GM10248 (cell line): ENCODE results near the gene KLHL17.
"Not testable (repeated sequence)": the region's sequence is repeated elsewhere in the genome, so short reads cannot be mapped to it uniquely, and the experiment has no call there.

Experiments
- CTCF ChIA-PET: fragments of 300-600 bp; sonication (Branson Sonifier 250); formaldehyde crosslinking; extraction: SDS; loops from one replicate; lab custom pipeline; 2021; ENCODE audit warnings: antibody characterized with exemption; lab: Yijun Ruan, JAX
- POLR2A ChIA-PET: fragments of 350-650 bp; sonication (Branson Sonifier 250); formaldehyde crosslinking; extraction: SDS; loops from one replicate; lab custom pipeline; 2020; ENCODE audit warnings: antibody characterized with exemption; lab: Yijun Ruan, JAX
- DNase-seq: peaks from one replicate; pipeline ENCODE4 v3.0.0; 2012; ENCODE audit errors: extremely low spot score
- TF ChIP-seq, protein P1 (sequence below): IDR thresholded peaks from 2 replicates; pipeline ENCODE4 v1.5.1; 2012; ENCODE audit warnings: mild to moderate bottlenecking, low read depth; ENCODE audit errors: extremely low read depth, missing control alignments, control extremely low read depth

The KLHL17 gene

DNA sequence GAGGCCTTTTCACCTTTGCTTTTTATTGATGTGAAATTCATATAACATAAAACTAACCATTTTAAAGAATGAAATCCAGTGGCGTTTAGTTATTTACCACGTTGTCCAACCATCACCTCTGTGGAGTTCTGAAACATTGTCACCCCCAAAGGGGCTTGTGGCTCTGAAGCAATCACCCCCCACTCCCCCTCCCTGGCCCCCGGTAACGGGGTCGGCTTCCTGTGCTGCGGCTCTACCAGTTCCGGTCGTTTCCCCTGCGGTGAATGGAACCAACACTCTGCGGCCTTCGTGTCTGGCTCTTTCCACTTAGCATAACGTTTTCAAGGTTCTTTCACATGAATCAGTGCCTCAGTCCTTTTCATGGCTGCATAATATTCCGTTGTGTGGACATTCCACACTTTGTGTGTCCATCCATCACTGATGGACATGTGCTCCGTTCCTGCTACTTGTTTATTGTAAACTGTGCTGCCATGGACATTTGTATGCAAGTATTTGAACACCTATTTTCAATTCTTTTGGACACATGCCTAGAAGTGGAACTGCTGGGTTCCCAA lies 51.1 kb downstream of the KLHL17 start:
- TF ChIP-seq, protein P1, sequence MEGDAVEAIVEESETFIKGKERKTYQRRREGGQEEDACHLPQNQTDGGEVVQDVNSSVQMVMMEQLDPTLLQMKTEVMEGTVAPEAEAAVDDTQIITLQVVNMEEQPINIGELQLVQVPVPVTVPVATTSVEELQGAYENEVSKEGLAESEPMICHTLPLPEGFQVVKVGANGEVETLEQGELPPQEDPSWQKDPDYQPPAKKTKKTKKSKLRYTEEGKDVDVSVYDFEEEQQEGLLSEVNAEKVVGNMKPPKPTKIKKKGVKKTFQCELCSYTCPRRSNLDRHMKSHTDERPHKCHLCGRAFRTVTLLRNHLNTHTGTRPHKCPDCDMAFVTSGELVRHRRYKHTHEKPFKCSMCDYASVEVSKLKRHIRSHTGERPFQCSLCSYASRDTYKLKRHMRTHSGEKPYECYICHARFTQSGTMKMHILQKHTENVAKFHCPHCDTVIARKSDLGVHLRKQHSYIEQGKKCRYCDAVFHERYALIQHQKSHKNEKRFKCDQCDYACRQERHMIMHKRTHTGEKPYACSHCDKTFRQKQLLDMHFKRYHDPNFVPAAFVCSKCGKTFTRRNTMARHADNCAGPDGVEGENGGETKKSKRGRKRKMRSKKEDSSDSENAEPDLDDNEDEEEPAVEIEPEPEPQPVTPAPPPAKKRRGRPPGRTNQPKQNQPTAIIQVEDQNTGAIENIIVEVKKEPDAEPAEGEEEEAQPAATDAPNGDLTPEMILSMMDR = no peak
- no peak for DNase-seq
- ChIA-PET CTCF (interaction anchor here (1.4 kb wide), 1 partner anchor 9 kb away, joined by 8 read pairs; no protein-coding TSS in a partner anchor), POLR2A (no interaction called here)

DNA sequence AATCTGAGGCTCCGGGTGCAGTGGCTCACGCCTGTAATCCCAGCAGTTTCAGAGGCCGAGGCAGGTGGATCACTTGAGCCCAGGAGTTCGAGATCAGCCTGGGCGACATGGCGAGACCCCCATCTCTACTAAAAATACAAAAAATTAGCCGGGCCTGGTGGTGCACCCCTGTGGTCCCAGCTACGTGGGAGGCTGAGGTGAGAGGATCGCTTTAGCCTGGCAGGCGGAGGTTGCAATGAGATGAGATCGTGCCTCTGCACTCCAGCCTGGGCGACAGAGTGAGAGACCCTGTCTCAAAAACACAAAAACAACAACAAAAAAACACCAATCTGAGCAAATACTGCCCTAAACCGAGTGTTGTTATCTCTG lies 52.3 kb downstream of the KLHL17 start:
- CTCF ChIA-PET = interaction anchor here (1.0 to 3.1 kb wide), 3 partner anchors 11 to 31 kb away, joined by 3 to 22 read pairs (median 7); partner anchors contain the start of gene PERM1
- POLR2A ChIA-PET, DNase-seq: not testable (repeated sequence)

DNA sequence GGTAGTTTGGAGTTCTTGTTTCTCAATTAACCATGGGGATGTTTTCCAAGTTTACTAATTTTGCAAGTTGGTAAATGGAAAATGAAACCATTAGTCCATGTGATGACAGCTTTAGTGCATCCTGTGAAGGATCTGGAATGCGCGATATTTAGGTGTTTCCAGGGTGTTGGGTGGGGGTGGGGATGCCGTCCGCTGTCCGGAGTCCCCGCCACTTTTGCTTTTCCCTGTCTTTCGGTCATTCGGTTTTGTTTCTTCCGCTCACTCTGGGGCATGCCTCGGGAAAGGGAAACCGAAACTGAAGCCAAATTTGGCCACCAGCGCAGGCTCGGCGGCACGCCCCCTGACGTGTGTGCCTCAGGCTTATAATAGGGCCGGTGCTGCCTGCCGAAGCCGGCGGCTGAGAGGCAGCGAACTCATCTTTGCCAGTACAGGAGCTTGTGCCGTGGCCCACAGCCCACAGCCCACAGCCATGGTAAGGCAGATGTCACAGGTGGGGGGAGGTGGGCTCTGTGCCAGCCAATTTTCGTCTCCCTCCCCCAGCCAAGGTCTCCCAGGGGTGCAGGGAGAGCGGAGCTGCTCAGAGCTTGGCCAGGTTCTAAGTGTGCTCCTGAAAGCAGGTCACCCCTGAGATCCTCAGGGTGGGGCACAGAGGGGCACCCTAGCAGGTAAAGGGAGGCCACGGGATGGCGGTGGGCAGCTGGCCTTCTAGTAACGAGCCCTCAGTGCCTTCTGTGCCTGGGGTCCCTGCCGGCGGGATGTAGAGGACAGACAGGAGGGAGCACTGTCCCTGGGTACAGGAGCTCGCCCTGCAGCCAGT lies 52.9 kb downstream of the KLHL17 start, which contains the start of gene ISG15:
ISG15 (plus strand) TSS at position 393 of the 817 bp plus-strand sequence; CDS start at position 470, 77 bp downstream.
- ChIA-PET POLR2A (interaction anchor here (0.5 to 1.5 kb wide), 2 partner anchors 11 to 49 kb away, joined by 3 read pairs; no protein-coding TSS in a partner anchor), CTCF (interaction anchor here (0.9 to 3.1 kb wide), 12 partner anchors 9 to 279 kb away, joined by 3 to 22 read pairs (median 4); partner anchors contain the start of gene PERM1)
- TF ChIP-seq, protein P1 = no peak
- DNase-seq = peak; percentile 83

DNA sequence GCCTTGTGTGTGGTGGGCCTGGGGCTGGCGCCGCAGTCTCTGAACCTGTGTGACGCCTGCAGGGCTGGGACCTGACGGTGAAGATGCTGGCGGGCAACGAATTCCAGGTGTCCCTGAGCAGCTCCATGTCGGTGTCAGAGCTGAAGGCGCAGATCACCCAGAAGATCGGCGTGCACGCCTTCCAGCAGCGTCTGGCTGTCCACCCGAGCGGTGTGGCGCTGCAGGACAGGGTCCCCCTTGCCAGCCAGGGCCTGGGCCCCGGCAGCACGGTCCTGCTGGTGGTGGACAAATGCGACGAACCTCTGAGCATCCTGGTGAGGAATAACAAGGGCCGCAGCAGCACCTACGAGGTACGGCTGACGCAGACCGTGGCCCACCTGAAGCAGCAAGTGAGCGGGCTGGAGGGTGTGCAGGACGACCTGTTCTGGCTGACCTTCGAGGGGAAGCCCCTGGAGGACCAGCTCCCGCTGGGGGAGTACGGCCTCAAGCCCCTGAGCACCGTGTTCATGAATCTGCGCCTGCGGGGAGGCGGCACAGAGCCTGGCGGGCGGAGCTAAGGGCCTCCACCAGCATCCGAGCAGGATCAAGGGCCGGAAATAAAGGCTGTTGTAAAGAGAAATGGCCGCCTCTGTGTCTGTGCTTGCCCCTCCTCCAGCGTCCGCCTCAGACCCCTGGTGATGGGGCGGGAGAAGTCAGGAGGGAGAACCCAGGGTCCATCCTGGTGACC lies 53.7 kb downstream of the KLHL17 start:
- no peak for DNase-seq
- POLR2A ChIA-PET = interaction anchor here (0.5 to 1.5 kb wide), 2 partner anchors 10 to 48 kb away, joined by 3 read pairs; no protein-coding TSS in a partner anchor

DNA sequence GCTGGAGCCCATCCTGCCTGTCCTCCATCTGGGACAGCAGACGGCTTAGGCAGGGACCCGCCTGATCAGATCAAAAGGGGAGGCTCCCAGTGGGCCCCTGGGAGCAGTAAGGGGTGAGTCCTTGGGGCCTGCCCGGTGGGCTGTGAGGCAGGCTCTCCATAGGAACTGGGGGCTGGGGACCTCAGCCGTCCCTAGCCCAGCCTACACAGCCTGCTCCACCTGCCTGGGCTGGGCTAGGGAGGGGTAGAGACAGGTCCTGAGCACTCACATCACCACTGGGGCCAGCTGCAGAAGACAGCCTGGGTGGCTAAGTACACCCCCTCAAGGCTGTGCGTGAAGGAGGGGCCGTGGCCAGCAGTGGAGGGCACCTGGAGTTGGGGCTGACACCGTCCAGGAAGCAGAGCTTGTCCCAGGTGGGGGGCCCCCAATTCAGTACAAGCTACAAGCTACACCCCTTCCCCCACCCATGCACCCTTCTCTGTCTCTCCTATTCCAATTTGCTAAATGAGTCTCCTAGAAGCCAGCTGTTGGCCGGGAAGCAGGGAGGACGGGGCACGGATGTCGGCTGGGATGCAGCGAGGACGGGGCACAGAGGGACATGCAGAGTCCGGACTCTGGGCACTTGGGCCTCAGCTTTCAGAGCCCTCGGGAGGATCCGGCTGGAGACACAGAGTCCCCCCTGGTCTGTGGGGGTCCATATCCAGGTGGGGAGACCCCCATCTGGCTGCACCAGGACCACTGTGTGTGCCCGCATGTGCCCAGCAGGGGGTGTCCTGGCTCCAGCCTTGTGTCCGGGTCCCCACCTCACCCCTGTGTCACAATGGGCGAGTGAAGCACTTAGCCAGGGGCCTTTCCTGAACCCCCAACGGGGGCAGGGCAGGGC lies 54.7 kb downstream of the KLHL17 start:
- POLR2A ChIA-PET = interaction anchor here (1.5 kb wide), 1 partner anchor 9 kb away, joined by 3 read pairs; no protein-coding TSS in a partner anchor
- DNase-seq = no peak
- TF ChIP-seq, protein P1 = peak; percentile 28
- CTCF ChIA-PET = interaction anchor here (1.0 to 3.1 kb wide), 10 partner anchors 10 to 277 kb away, joined by 3 to 22 read pairs (median 6); no protein-coding TSS in a partner anchor

More for the DNA sequence above, 53.7 kb downstream of the KLHL17 start:
- TF ChIP-seq, protein P1 = no peak
- CTCF ChIA-PET = interaction anchor here (0.9 to 3.1 kb wide), 13 partner anchors 10 to 278 kb away, joined by 3 to 22 read pairs (median 4); partner anchors contain the start of gene PERM1
